Vagina (tissue), 2 donors: ENCODE measurements around the gene ELAVL4. TPM values are rescaled to one million over a fixed set of nuclear protein-coding genes. Genes with fewer than 3 reads are reported as not detected.

Source experiments
- DNase-seq, 2 donors: peaks; one replicate each; pipeline ENCODE4 v3.0.0-alpha.2; 2017; ENCODE audit errors: extremely low spot score in 2 of 2
- H3K27ac ChIP-seq: fragments of 200-600 bp; sonication (generic); one replicate; pipeline ENCODE4 v1.5.1; 2019
- H3K27me3 ChIP-seq: fragments of 200-600 bp; sonication (generic); one replicate; pipeline ENCODE4 v1.5.1; 2019
- H3K36me3 ChIP-seq, 2 donors: fragments of 200-600 bp; sonication (generic); one replicate each; pipeline ENCODE4 v1.5.1; 2017 to 2019
- H3K4me1 ChIP-seq: fragments of 200-600 bp; sonication (generic); one replicate; pipeline ENCODE4 v1.5.1; 2019
- H3K4me3 ChIP-seq, 2 donors: fragments of 200-600 bp; sonication (generic); 1 replicate in 1 of 2; 2 replicates in 1 of 2; pipeline ENCODE4 v1.5.1; 2016 to 2019
- H3K9me3 ChIP-seq: fragments of 200-600 bp; sonication (generic); one replicate; pipeline ENCODE4 v1.5.1; 2019
- CTCF ChIP-seq, 3 experiments: fragments of 450-650 bp in 2 of 3; fragments of 200-600 bp in 1 of 3; sonication (generic) in 1 of 3; IDR thresholded peaks; one replicate each; pipeline ENCODE4 v1.5.1; 2017 to 2019; ENCODE audit warnings: antibody characterized with exemption in 3 of 3, mild to moderate bottlenecking in 2 of 3, moderate library complexity in 2 of 3
- POLR2A ChIP-seq, 2 donors: fragments of 450-650 bp; IDR thresholded peaks; one replicate each; pipeline ENCODE4 v1.6.1; 2017; ENCODE audit warnings: antibody characterized with exemption in 2 of 2, mild to moderate bottlenecking in 2 of 2, moderate library complexity in 2 of 2
- POLR2AphosphoS5 ChIP-seq, 2 donors: sonication (generic); formaldehyde crosslinking; IDR thresholded peaks; one replicate each; pipeline ENCODE4 v1.9.0; 2017; ENCODE audit warnings: antibody characterized with exemption in 2 of 2, mild to moderate bottlenecking in 2 of 2, low read depth in 1 of 2; ENCODE audit not compliant: insufficient read depth in 1 of 2
- intact Hi-C: fragments of 100-400 bp; cut with DNase I; formaldehyde crosslinking; loops from one replicate; pipeline ENCODE4 v1.15.1; 2023
- total RNA-seq: library from RNA; depleted of rRNA; stranded (reverse); fragments of >200 nt; gene quantifications from one replicate; pipeline ENCODE4 v1.2.3, GENCODE V29; 2016

The ELAVL4 gene
- total RNA-seq, 1 donor from 2014 or later: 2.2 TPM

GRCh38 chr1:50177994-50178393 is 69.3 kb downstream of the ELAVL4 start:
- Histone ChIP-seq H3K27me3 (no peaks in the 10 kb centered on the region), H3K4me3 (no peak overlapping the region), H3K9me3 (no peaks in the 10 kb centered on the region), H3K4me1 (no peaks in the 10 kb centered on the region), H3K36me3 (no peaks in the 10 kb centered on the region), H3K27ac (no peak overlapping the region)
- intact Hi-C loops: no loop called here
- TF ChIP-seq POLR2AphosphoS5 (IDR thresholded peaks at IDR 0.05; ENCODE audit: insufficient read depth in 1 of 2, low read depth in 1 of 2): no peak
- TF ChIP-seq POLR2A (IDR thresholded peaks at IDR 0.05): no peak
- no peak for TF ChIP-seq CTCF (IDR thresholded peaks at IDR 0.05)
- DNase-seq: no peak

GRCh38 chr1:50179639-50180038 is 70.9 kb downstream of the ELAVL4 start:
- intact Hi-C loops: no loop called here
- TF ChIP-seq CTCF (IDR thresholded peaks at IDR 0.05) (no peak), POLR2AphosphoS5 (IDR thresholded peaks at IDR 0.05; ENCODE audit: insufficient read depth in 1 of 2, low read depth in 1 of 2) (no peak), POLR2A (IDR thresholded peaks at IDR 0.05) (no peak)
- DNase-seq: no peak

GRCh38 chr1:50180367-50180766 is 71.6 kb downstream of the ELAVL4 start:
- no peak for TF ChIP-seq POLR2A (IDR thresholded peaks at IDR 0.05)
- no peak for TF ChIP-seq CTCF (IDR thresholded peaks at IDR 0.05)
- TF ChIP-seq POLR2AphosphoS5 (IDR thresholded peaks at IDR 0.05; ENCODE audit: insufficient read depth in 1 of 2, low read depth in 1 of 2): no peak
- H3K27me3 ChIP-seq: no peaks in the 10 kb centered on the region
- intact Hi-C loops: no loop called here
- H3K36me3 ChIP-seq: no peaks in the 10 kb centered on the region
- H3K9me3 ChIP-seq: no peaks in the 10 kb centered on the region
- no peak overlapping the region for H3K27ac ChIP-seq
- DNase-seq: no peak
- H3K4me3 ChIP-seq: no peak overlapping the region
- no peaks in the 10 kb centered on the region for H3K4me1 ChIP-seq

More at GRCh38 chr1:50179639-50180038, 70.9 kb downstream of the ELAVL4 start:
- Histone ChIP-seq H3K4me1 (no peaks in the 10 kb centered on the region), H3K9me3 (no peaks in the 10 kb centered on the region), H3K4me3 (no peak overlapping the region), H3K36me3 (no peaks in the 10 kb centered on the region), H3K27me3 (no peaks in the 10 kb centered on the region), H3K27ac (no peak overlapping the region)

- no peak for DNase-seq
- no peak for TF ChIP-seq CTCF (IDR thresholded peaks at IDR 0.05)
- TF ChIP-seq POLR2AphosphoS5 (IDR thresholded peaks at IDR 0.05; ENCODE audit: insufficient read depth in 1 of 2, low read depth in 1 of 2): no peak
- no peak for TF ChIP-seq POLR2A (IDR thresholded peaks at IDR 0.05)
Observed at GRCh38 chr1:50181027-50181663, 72.4 kb downstream of the ELAVL4 start.

GRCh38 chr1:50183378-50184133 is 74.8 kb downstream of the ELAVL4 start:
- no peak overlapping the region for H3K4me3 ChIP-seq
- H3K36me3 ChIP-seq: no peaks in the 10 kb centered on the region
- intact Hi-C loops: no loop called here
- no peak for DNase-seq
- TF ChIP-seq POLR2AphosphoS5 (IDR thresholded peaks at IDR 0.05; ENCODE audit: insufficient read depth in 1 of 2, low read depth in 1 of 2) (no peak), CTCF (IDR thresholded peaks at IDR 0.05) (no peak), POLR2A (IDR thresholded peaks at IDR 0.05) (no peak)
- no peaks in the 10 kb centered on the region for H3K4me1 ChIP-seq
- H3K27me3 ChIP-seq: no peaks in the 10 kb centered on the region
- no peak overlapping the region for H3K27ac ChIP-seq
- no peaks in the 10 kb centered on the region for H3K9me3 ChIP-seq

More at GRCh38 chr1:50181027-50181663, 72.4 kb downstream of the ELAVL4 start:
- H3K27me3 ChIP-seq: no peaks in the 10 kb centered on the region
- no peaks in the 10 kb centered on the region for H3K36me3 ChIP-seq
- no peaks in the 10 kb centered on the region for H3K4me1 ChIP-seq
- H3K27ac ChIP-seq: no peak overlapping the region
- intact Hi-C loops: no loop called here
- H3K4me3 ChIP-seq: no peak overlapping the region
- no peaks in the 10 kb centered on the region for H3K9me3 ChIP-seq
